ENCODE data around the gene PLEKHA4.

- TF ChIP-seq, protein P1, sequence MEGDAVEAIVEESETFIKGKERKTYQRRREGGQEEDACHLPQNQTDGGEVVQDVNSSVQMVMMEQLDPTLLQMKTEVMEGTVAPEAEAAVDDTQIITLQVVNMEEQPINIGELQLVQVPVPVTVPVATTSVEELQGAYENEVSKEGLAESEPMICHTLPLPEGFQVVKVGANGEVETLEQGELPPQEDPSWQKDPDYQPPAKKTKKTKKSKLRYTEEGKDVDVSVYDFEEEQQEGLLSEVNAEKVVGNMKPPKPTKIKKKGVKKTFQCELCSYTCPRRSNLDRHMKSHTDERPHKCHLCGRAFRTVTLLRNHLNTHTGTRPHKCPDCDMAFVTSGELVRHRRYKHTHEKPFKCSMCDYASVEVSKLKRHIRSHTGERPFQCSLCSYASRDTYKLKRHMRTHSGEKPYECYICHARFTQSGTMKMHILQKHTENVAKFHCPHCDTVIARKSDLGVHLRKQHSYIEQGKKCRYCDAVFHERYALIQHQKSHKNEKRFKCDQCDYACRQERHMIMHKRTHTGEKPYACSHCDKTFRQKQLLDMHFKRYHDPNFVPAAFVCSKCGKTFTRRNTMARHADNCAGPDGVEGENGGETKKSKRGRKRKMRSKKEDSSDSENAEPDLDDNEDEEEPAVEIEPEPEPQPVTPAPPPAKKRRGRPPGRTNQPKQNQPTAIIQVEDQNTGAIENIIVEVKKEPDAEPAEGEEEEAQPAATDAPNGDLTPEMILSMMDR (IDR thresholded peaks at IDR 0.05) = no peak
- TF ChIP-seq POLR2AphosphoS5 (IDR thresholded peaks at IDR 0.05) (no peak), POLR2A (IDR thresholded peaks at IDR 0.05) (no peak), EP300 (IDR thresholded peaks at IDR 0.05) (no peak)
Measured at GRCh38 chr19:48804496-48804895, 63.9 kb downstream of the PLEKHA4 start.

Data from suprapubic skin (tissue), 4 donors.